ENCODE data around the gene CCDC88A. TPM values are rescaled to one million over a fixed set of nuclear protein-coding genes. Genes with fewer than 3 reads are reported as not detected.

Gene CCDC88A
- total and polyA plus RNA-seq, 2 donors (not counting 3 experiments of a cell fraction or from before 2014, with no cell fraction given): 21.1 to 77.4 TPM

DNA sequence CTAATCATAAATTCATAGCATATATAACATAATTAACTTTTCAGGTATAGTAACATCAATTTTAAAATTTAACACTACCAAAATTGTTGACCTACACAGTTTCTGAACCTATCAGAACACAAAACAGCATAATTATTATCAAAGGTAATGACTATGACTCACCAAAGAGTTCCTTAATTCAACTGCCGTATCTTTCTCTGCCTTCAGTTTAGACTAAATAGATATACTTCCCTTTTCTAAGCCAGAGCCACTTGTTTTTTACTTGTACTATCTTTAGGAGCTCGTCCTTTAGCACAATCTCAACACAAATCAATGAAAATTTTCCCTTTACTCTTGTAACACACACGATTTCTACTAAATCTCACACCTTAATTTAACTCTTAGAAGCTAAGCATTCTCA is 54.4 kb downstream of the CCDC88A start:
- TF ChIP-seq, protein P1, sequence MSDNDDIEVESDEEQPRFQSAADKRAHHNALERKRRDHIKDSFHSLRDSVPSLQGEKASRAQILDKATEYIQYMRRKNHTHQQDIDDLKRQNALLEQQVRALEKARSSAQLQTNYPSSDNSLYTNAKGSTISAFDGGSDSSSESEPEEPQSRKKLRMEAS (IDR thresholded peaks at IDR 0.05; ENCODE audit: insufficient read depth, insufficient read length): no peak
- TF ChIP-seq POLR2A (IDR thresholded peaks at IDR 0.05; ENCODE audit: low read depth, low read length) (no peak), FOS (IDR thresholded peaks at IDR 0.05; ENCODE audit: borderline replicate concordance, insufficient read depth, low read length) (peak; percentile 45), GATA2 (IDR thresholded peaks at IDR 0.05; ENCODE audit: insufficient read depth, insufficient read length, low read depth, low read length) (no peak), EZH2 (IDR thresholded peaks at IDR 0.05; ENCODE audit: borderline replicate concordance, low read depth, low read length, severe bottlenecking) (no peak)
- TF ChIP-seq, protein P2, sequence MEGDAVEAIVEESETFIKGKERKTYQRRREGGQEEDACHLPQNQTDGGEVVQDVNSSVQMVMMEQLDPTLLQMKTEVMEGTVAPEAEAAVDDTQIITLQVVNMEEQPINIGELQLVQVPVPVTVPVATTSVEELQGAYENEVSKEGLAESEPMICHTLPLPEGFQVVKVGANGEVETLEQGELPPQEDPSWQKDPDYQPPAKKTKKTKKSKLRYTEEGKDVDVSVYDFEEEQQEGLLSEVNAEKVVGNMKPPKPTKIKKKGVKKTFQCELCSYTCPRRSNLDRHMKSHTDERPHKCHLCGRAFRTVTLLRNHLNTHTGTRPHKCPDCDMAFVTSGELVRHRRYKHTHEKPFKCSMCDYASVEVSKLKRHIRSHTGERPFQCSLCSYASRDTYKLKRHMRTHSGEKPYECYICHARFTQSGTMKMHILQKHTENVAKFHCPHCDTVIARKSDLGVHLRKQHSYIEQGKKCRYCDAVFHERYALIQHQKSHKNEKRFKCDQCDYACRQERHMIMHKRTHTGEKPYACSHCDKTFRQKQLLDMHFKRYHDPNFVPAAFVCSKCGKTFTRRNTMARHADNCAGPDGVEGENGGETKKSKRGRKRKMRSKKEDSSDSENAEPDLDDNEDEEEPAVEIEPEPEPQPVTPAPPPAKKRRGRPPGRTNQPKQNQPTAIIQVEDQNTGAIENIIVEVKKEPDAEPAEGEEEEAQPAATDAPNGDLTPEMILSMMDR (IDR thresholded peaks at IDR 0.05; ENCODE audit: extremely low read depth in 1 of 2, insufficient read depth in 1 of 2, low read depth in 1 of 2, low read length in 2 of 2): no peak
- dilution Hi-C loops (cut with MboI; ENCODE audit: extremely low pct_ligation_motif_present, low sequenced_read_pairs) (no loop called here), intact Hi-C loops (cut with micrococcal nuclease) (no loop called here)
- H3K36me3 ChIP-seq (ENCODE audit: control insufficient read depth in 2 of 2, extremely low read depth in 1 of 2, insufficient read depth in 2 of 2, low read length in 2 of 2): no peaks in the 10 kb centered on the region
- FAIRE-seq (no peak), DNase-seq (ENCODE audit: low read depth, low spot score) (peak; percentile 69)
- CTCF ChIA-PET: interaction anchor here (1.0 to 2.1 kb wide), 9 partner anchors 9 to 66 kb away, joined by 3 to 8 read pairs (median 4); no protein-coding TSS in a partner anchor
- H3K9me3 ChIP-seq (replicated peaks; ENCODE audit: control insufficient read depth, insufficient read depth, low read length): no peaks in the 10 kb centered on the region
- peaks cover 2% of the 10 kb centered on the region for H3K9me1 ChIP-seq (replicated peaks; ENCODE audit: control insufficient read depth, extremely low read depth, insufficient read depth, low read length)
- H2AFZ ChIP-seq (ENCODE audit: low read depth, low read length): no peak overlapping the region
- peaks cover 24% of the 10 kb centered on the region for H3K4me1 ChIP-seq (ENCODE audit: control insufficient read depth, extremely low read depth, insufficient read depth, low read length)
- H4K20me1 ChIP-seq (replicated peaks; ENCODE audit: control insufficient read depth, extremely low read depth, insufficient read depth, low read length): no peaks in the 10 kb centered on the region
- H3K9ac ChIP-seq (replicated peaks; ENCODE audit: extremely low read depth, insufficient read depth, low read length): no peak overlapping the region
- H3K79me2 ChIP-seq (ENCODE audit: control insufficient read depth, insufficient read depth, low read length): no peaks in the 10 kb centered on the region
- H3K27ac ChIP-seq (ENCODE audit: insufficient read depth, low read depth, low read length): peak overlapping the region; percentile 11
- no peak overlapping the region for H3K4me3 ChIP-seq (replicated peaks in 1 of 3; ENCODE audit: insufficient read depth in 1 of 3, low read depth in 1 of 3, low read length in 3 of 3)
- POLR2A ChIA-PET: no interaction called here
- no peaks in the 10 kb centered on the region for H3K27me3 ChIP-seq (ENCODE audit: control insufficient read depth in 2 of 2, insufficient read depth in 2 of 2, low read length in 2 of 2)
- BruUV-seq (replicated peaks): no TSS peak
- peak overlapping the region; percentile 64 for H3K4me2 ChIP-seq (ENCODE audit: insufficient read depth, low read length)

Data from endothelial cell of umbilical vein (primary cell).